Activated CD8-positive, alpha-beta T cell treated with anti-CD3 and anti-CD28 coated beads for 36 hours (primary cell): ENCODE data around the gene ATXN1. TPM values are rescaled to one million over a fixed set of nuclear protein-coding genes. Genes with fewer than 3 reads are reported as not detected.

Source experiments
- ATAC-seq: fragments of 200-7000 bp; cut with Tn5 transposase; one replicate; pipeline ENCODE4 v1.10.0; 2021; ENCODE audit warnings: mild to moderate bottlenecking, moderate library complexity
- CTCF ChIA-PET: fragments of 350-600 bp; sonication (Branson Sonifier 250); formaldehyde crosslinking; loops from one replicate; lab custom pipeline; 2021; ENCODE audit warnings: antibody characterized with exemption; lab: Charles Lee
- POLR2A ChIA-PET: fragments of 350-600 bp; sonication (Branson Sonifier 250); formaldehyde crosslinking; loops from one replicate; lab custom pipeline; 2021; ENCODE audit warnings: antibody characterized with exemption; lab: Charles Lee
- DNase-seq: peaks from one replicate; pipeline ENCODE4 v3.0.0-alpha.2; 2020
- H3K27ac Mint-ChIP-seq: one replicate; pipeline ENCODE4 v1.8.0; 2021; ENCODE audit warnings: mild to moderate bottlenecking, mixed read lengths
- H3K27me3 Mint-ChIP-seq: one replicate; pipeline ENCODE4 v1.8.0; 2021; ENCODE audit warnings: mixed read lengths
- H3K36me3 Mint-ChIP-seq: one replicate; pipeline ENCODE4 v1.8.0; 2021; ENCODE audit warnings: low read depth, mixed read lengths
- H3K4me1 Mint-ChIP-seq: one replicate; pipeline ENCODE4 v1.8.0; 2021; ENCODE audit warnings: low read depth, mixed read lengths
- H3K4me3 Mint-ChIP-seq: one replicate; pipeline ENCODE4 v1.8.0; 2021; ENCODE audit warnings: mild to moderate bottlenecking, moderate library complexity, mixed read lengths
- H3K9me3 Mint-ChIP-seq: one replicate; pipeline ENCODE4 v1.8.0; 2021; ENCODE audit warnings: mixed read lengths
- CTCF ChIP-seq: fragments of 200-600 bp; IDR thresholded peaks from one replicate; pipeline ENCODE4 v1.8.0; 2022; ENCODE audit warnings: antibody characterized with exemption, mild to moderate bottlenecking
- intact Hi-C: fragments of 100-400 bp; cut with micrococcal nuclease; formaldehyde crosslinking; loops from one replicate; pipeline ENCODE4 v1.10.0; 2022
- total RNA-seq, 2 experiments: library from RNA; stranded (reverse); gene quantifications; one replicate each; pipeline ENCODE4 v1.2.3, GENCODE V29; 2021

Gene ATXN1
- total RNA-seq, 2 experiments from 2014 or later = 35.4 to 40.8 TPM

GRCh38 chr6:16673011-16673797 lies 88.1 kb downstream of the ATXN1 start:
- Mint-ChIP-seq H3K27ac (peak overlapping the region; percentile 43), H3K27me3 (no peaks in the 10 kb centered on the region), H3K4me1 (peaks cover 81% of the 10 kb centered on the region), H3K4me3 (no peak overlapping the region), H3K9me3 (peaks cover 2% of the 10 kb centered on the region), H3K36me3 (peaks cover 31% of the 10 kb centered on the region)
- DNase-seq = no peak
- POLR2A ChIA-PET = interaction anchor here (0.8 to 1.2 kb wide), 2 partner anchors 8 to 88 kb away, joined by 4 read pairs; partner anchors contain the start of gene ATXN1
- no peak for TF ChIP-seq CTCF
- CTCF ChIA-PET = no interaction called here
- intact Hi-C loops = no loop called here
- no peak for ATAC-seq

GRCh38 chr6:16671302-16672289 lies 89.7 kb downstream of the ATXN1 start:
- ChIA-PET CTCF (interaction anchor here (0.7 to 1.2 kb wide), 6 partner anchors 8 to 158 kb away, joined by 3 to 6 read pairs (median 4); no protein-coding TSS in a partner anchor), POLR2A (interaction anchor here (0.8 to 1.5 kb wide), 4 partner anchors 11 to 83 kb away, joined by 3 to 5 read pairs (median 4); no protein-coding TSS in a partner anchor)
- peaks cover 38% of the 10 kb centered on the region for H3K36me3 Mint-ChIP-seq
- ATAC-seq (no peak), DNase-seq (no peak)
- no peaks in the 10 kb centered on the region for H3K27me3 Mint-ChIP-seq
- intact Hi-C loops = no loop called here
- H3K9me3 Mint-ChIP-seq = peaks cover 2% of the 10 kb centered on the region
- no peak overlapping the region for H3K4me3 Mint-ChIP-seq
- no peak for TF ChIP-seq CTCF
- H3K27ac Mint-ChIP-seq = peak overlapping the region; percentile 88
- peaks cover 75% of the 10 kb centered on the region for H3K4me1 Mint-ChIP-seq

- peaks cover 6% of the 10 kb centered on the region for H3K9me3 Mint-ChIP-seq
- peaks cover 43% of the 10 kb centered on the region for H3K36me3 Mint-ChIP-seq
- peaks cover 73% of the 10 kb centered on the region for H3K4me1 Mint-ChIP-seq
- ATAC-seq (peak; percentile 28), DNase-seq (no peak)
- H3K27me3 Mint-ChIP-seq = no peaks in the 10 kb centered on the region
- intact Hi-C loops = no loop called here
- TF ChIP-seq CTCF = no peak
- no peak overlapping the region for H3K4me3 Mint-ChIP-seq
- ChIA-PET POLR2A (interaction anchor here (0.8 to 1.5 kb wide), 5 partner anchors 12 to 91 kb away, joined by 3 to 5 read pairs (median 3); no protein-coding TSS in a partner anchor), CTCF (interaction anchor here (0.7 to 1.2 kb wide), 5 partner anchors 12 to 157 kb away, joined by 3 to 6 read pairs (median 4); no protein-coding TSS in a partner anchor)
- peak overlapping the region; percentile 88 for H3K27ac Mint-ChIP-seq
These were observed 90.6 kb downstream of the ATXN1 start for GRCh38 chr6:16670617-16671051.

- no peak for TF ChIP-seq CTCF
- H3K36me3 Mint-ChIP-seq = peaks cover 45% of the 10 kb centered on the region
- no peaks in the 10 kb centered on the region for H3K27me3 Mint-ChIP-seq
- no peak overlapping the region for H3K4me3 Mint-ChIP-seq
- H3K4me1 Mint-ChIP-seq = peaks cover 73% of the 10 kb centered on the region
- H3K27ac Mint-ChIP-seq = peak overlapping the region; percentile 88
- DNase-seq (no peak), ATAC-seq (peak; percentile 19)
- H3K9me3 Mint-ChIP-seq = peaks cover 7% of the 10 kb centered on the region
- ChIA-PET CTCF (interaction anchor here (1.1 kb wide), 1 partner anchor 88 kb away, joined by 3 read pairs; no protein-coding TSS in a partner anchor), POLR2A (interaction anchor here (0.7 to 0.9 kb wide), 2 partner anchors 92 to 93 kb away, joined by 3 to 4 read pairs; no protein-coding TSS in a partner anchor)
- intact Hi-C loops = no loop called here
These were observed 91.1 kb downstream of the ATXN1 start for GRCh38 chr6:16670183-16670582.
